Ishikawa (cell line): ENCODE data around the gene CYP3A4.

Source experiments
- CEBPB ChIP-seq: IDR thresholded peaks from 2 replicates; pipeline ENCODE4 v1.6.1; 2012
- CREB1 ChIP-seq: IDR thresholded peaks from 2 replicates; pipeline ENCODE4 v1.6.1; 2012; ENCODE audit warnings: low read depth
- EP300 ChIP-seq: IDR thresholded peaks from 2 replicates; pipeline ENCODE4 v1.6.1; 2012; ENCODE audit warnings: borderline replicate concordance
- FOXM1 ChIP-seq: IDR thresholded peaks from 2 replicates; pipeline ENCODE4 v1.6.1; 2012; ENCODE audit warnings: low read depth, borderline replicate concordance
- MAX ChIP-seq: IDR thresholded peaks from 2 replicates; pipeline ENCODE4 v1.6.1; 2012
- NFIC ChIP-seq: IDR thresholded peaks from 2 replicates; pipeline ENCODE4 v1.6.1; 2012
- RAD21 ChIP-seq: IDR thresholded peaks from 2 replicates; pipeline ENCODE4 v1.6.1; 2012; ENCODE audit warnings: low read depth
- TAF1 ChIP-seq: IDR thresholded peaks from 2 replicates; pipeline ENCODE4 v1.6.1; 2012; ENCODE audit warnings: low read depth, mild to moderate bottlenecking
- TCF12 ChIP-seq: IDR thresholded peaks from 2 replicates; pipeline ENCODE4 v1.6.1; 2012; ENCODE audit warnings: low read depth
- TEAD4 ChIP-seq: IDR thresholded peaks from 2 replicates; pipeline ENCODE4 v1.6.1; 2012
- YY1 ChIP-seq: IDR thresholded peaks from 2 replicates; pipeline ENCODE4 v1.6.1; 2012; ENCODE audit warnings: low read depth
- ZBTB7A ChIP-seq: IDR thresholded peaks from 2 replicates; pipeline ENCODE4 v1.6.1; 2012; ENCODE audit warnings: low read depth
- TF ChIP-seq, protein P1 (sequence below): IDR thresholded peaks from 2 replicates; pipeline ENCODE4 v1.6.1; 2012
- TF ChIP-seq, protein P2 (sequence below): IDR thresholded peaks from 2 replicates; pipeline ENCODE4 v1.6.1; 2012; ENCODE audit warnings: low read depth, mild to moderate bottlenecking

Gene CYP3A4

DNA sequence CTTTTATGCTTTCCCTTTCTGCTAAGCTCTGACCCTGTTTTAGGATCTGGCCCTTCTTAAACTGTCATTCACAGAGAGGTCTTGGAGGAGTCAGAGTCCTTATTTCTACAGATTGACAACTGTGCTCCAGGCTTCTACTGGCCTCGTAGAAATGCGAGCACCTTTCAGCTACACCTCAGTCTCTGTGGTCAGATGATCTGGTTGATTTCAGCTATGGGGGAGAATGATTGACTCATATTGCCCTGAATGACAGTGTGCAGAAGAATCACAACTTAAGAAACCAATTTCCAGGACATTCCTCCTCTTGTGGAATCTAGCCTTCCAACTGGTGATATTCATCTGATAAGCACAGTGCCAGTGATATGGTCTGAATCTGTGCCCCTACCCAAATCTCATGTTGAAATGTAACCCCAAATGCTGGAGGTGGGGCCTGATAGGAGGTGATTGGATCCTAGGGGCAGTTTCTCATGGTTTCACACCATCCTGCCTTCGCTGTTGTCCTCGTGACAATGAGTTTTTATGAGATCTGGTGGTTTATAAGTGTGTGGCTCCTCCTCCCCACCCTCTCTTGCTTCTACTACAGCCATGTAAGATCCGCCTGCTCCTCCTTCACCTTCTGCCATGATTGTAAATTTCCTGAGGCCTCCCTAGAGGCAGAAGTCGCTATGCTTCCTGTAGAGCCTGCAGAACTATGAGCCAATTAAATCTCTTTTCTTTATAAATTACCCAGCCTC is 35.0 kb downstream of the CYP3A4 start:
- TF ChIP-seq TAF1 (no peak), TCF12 (no peak), EP300 (no peak)

DNA sequence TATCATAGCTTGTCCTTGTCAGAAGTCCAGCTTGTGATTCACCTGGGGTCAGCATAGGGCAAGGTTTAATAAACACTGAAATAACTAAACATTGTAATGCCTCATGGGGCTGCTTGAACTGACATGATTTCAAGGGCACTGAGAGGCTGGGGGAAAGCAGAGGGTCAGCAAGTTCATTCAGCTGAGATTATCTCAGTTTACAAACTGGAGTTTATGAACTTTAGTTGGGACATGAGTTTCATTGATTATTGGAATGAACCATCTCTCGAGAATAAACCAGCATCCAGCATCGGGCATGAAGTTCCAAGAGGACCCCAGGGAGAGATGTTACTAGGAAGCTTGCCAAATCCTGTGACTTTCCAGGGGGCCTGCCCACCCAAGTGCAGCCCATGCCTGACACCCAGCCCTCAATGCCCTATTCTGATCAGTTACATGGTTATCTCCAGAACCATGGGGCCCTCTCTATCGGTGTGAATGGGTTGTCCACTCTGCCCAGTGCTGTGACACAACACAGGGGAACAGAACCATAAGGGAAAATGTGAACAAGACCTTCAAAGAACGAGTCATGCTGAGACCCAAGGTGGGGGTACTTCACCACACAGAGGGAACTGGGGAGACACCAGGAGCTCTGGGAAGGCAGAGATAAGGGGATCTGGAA is 41.1 kb downstream of the CYP3A4 start:
- TF ChIP-seq CEBPB: no peak
- TF ChIP-seq YY1: no peak
- TF ChIP-seq, protein P1, sequence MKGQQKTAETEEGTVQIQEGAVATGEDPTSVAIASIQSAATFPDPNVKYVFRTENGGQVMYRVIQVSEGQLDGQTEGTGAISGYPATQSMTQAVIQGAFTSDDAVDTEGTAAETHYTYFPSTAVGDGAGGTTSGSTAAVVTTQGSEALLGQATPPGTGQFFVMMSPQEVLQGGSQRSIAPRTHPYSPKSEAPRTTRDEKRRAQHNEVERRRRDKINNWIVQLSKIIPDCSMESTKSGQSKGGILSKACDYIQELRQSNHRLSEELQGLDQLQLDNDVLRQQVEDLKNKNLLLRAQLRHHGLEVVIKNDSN: no peak

DNA sequence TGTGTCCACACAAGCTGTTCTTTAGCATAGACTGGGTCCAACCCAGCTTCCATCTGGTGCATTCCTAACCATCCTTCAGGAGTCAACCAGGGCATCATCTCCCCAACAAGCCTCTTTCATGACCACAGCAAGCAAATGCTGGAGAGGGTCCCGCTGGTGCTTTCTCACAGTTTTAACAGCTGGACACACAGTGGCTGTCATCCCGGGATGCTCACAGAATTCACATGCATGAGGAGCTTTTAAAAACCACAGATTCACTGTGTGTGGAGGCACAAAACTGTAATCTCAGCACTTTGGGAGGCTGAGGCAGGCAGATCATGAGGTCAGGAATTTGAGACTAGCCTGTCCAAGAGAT is 42.6 kb downstream of the CYP3A4 start:
- TF ChIP-seq, protein P1: no peak
- no peak for TF ChIP-seq CEBPB

DNA sequence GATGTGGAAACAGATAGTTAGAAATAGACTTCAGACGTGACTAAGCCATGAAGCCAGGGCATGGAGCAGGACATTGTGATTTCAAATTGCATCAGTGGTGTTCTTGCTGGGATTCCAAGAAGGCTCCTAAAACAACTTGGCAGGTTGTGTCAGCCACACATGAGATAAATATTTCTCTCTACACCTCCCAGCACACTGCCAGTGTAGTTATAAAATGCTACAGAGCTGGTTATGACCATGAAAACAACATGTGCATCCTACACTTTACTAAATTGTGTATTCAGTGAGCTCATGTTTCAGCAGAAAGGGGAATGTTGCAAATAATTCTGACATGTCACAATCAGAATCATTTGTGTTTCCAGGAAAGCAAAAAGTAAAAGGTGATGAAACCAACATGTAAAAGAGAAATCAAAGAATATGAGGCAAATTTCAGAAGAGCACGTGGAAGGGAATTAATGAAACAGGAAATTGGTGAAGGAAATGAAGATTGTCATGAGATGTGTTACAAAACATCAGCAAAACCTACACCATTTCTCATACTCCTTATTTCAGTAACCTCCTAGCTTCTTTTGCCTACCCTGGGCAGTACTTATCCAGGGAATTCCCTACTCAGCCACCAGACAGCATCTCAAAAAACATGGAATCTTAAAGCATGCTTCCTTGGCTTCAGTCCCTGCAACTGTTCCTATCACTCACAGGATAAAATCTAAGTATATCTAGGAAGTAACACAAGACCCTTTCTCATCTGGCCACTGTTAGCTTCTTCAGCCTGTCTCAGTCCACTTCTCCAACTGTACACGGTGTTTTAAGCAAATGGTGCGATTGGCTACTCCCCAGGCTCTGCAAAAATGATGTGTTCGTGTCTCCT is 43.2 kb downstream of the CYP3A4 start:
- TF ChIP-seq, protein P2, sequence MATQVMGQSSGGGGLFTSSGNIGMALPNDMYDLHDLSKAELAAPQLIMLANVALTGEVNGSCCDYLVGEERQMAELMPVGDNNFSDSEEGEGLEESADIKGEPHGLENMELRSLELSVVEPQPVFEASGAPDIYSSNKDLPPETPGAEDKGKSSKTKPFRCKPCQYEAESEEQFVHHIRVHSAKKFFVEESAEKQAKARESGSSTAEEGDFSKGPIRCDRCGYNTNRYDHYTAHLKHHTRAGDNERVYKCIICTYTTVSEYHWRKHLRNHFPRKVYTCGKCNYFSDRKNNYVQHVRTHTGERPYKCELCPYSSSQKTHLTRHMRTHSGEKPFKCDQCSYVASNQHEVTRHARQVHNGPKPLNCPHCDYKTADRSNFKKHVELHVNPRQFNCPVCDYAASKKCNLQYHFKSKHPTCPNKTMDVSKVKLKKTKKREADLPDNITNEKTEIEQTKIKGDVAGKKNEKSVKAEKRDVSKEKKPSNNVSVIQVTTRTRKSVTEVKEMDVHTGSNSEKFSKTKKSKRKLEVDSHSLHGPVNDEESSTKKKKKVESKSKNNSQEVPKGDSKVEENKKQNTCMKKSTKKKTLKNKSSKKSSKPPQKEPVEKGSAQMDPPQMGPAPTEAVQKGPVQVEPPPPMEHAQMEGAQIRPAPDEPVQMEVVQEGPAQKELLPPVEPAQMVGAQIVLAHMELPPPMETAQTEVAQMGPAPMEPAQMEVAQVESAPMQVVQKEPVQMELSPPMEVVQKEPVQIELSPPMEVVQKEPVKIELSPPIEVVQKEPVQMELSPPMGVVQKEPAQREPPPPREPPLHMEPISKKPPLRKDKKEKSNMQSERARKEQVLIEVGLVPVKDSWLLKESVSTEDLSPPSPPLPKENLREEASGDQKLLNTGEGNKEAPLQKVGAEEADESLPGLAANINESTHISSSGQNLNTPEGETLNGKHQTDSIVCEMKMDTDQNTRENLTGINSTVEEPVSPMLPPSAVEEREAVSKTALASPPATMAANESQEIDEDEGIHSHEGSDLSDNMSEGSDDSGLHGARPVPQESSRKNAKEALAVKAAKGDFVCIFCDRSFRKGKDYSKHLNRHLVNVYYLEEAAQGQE: no peak
- TF ChIP-seq TCF12 (no peak), YY1 (no peak), FOXM1 (no peak), TEAD4 (no peak), CREB1 (no peak), CEBPB (no peak), ZBTB7A (no peak), TAF1 (no peak), NFIC (no peak)
- TF ChIP-seq, protein P1: no peak

DNA sequence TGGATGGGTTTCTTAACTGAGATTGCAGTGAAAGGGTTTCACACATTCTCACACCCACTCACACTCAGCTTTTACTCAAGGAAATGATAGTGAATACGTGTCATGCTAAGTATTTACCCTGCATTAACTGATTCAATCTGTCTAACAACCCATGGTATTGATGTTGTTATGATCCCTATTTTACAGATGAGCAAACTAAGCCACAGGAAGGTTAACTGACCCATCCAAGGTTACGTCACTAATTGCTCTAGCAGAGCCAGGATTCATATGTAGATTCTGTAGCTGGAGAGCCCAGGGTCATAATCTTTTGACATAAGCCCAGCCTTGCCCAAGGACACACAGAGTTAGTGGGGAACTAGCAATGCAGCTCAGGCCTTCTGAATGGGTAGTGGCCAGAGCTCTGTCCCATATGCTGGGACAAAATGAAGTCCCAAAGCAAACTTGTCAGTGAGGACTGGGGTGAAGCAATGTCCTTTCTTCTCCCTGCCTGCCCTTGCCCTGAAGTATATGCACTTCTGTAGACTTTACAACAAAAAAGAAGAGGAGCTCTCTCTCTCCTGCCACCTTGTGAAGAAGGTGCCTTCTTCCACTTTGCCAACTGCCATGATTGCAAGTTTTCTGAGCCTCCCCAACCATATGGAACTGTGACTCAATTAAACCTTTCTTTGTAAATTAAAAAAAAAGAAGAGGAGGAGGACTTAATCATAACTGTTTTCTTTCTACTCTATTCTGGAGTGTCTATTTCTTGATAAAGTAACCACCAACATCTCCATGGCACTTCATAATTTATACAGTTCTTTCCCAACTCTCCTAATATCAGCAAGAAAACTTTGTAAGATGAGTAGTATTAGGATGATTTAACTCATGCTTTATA is 44.0 kb downstream of the CYP3A4 start:
- TF ChIP-seq YY1 (no peak), TAF1 (no peak), EP300 (no peak), TEAD4 (no peak), CEBPB (no peak), RAD21 (no peak), MAX (no peak), NFIC (no peak), FOXM1 (no peak), ZBTB7A (no peak), TCF12 (no peak), CREB1 (no peak)
- TF ChIP-seq, protein P1: no peak
- TF ChIP-seq, protein P2: no peak
